GM10266 (cell line): ENCODE data around the gene SPRR2B.

Experiments used
- DNase-seq: peaks from one replicate; pipeline ENCODE4 v3.0.0; 2012; ENCODE audit errors: extremely low spot score
- CTCF ChIP-seq: IDR thresholded peaks from 2 replicates; pipeline ENCODE4 v1.5.1; 2012; ENCODE audit warnings: mild to moderate bottlenecking, low read depth; ENCODE audit not compliant: control insufficient read depth, insufficient read depth; ENCODE audit errors: missing control alignments

SPRR2B gene

DNA sequence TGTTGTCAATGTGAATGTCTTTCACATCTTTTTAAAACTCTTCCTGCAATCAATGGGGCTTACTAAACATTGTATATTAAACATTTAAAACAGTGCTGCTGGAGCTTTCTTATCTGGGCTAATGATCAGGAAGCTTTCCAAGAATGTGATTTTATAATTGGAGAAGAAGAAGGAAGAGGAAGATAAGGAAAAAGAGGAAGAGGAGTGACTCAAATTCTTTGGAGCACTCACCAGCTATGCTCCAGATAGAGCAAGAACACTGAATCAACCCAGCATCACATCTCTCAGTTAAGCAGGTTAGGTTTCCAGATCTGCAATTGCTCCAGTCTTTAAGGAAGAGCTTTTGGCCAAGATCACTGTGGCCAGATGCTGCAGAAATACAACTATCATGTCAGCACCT lies 24.4 kb upstream of the SPRR2B start:
- no peak for DNase-seq
- TF ChIP-seq CTCF = no peak

DNA sequence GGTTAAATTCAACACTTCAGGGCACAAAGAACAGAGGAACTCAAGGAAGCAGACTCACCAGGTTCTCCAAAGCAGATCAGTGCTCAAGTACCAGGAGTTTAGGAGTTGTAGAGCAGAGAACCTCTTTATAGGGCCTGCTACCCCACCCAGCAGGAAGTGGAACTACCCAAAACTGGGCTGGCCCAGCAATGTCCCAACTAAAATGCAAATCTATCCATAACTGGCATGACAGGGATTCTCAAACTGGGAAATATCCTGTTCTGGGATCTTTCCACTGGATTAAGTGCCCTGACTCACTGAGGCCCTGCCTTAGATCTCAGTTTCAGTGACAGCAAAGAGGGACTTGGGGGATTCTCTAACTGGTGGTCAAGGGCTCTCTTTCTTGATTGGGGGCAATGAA lies 23.0 kb upstream of the SPRR2B start, which contains the start of gene SPRR2E:
SPRR2E (minus strand) TSS at position 101 of the 400 bp plus-strand sequence. CDS start 775 bp downstream, outside the sequence.
- TF ChIP-seq CTCF = no peak
- no peak for DNase-seq

GRCh38 chr1:153087652-153088051 lies 16.2 kb upstream of the SPRR2B start:
- TF ChIP-seq CTCF = no peak
- no peak for DNase-seq

- TF ChIP-seq CTCF = no peak
These were observed 10.3 kb upstream of the SPRR2B start for GRCh38 chr1:153081736-153082135.

DNA sequence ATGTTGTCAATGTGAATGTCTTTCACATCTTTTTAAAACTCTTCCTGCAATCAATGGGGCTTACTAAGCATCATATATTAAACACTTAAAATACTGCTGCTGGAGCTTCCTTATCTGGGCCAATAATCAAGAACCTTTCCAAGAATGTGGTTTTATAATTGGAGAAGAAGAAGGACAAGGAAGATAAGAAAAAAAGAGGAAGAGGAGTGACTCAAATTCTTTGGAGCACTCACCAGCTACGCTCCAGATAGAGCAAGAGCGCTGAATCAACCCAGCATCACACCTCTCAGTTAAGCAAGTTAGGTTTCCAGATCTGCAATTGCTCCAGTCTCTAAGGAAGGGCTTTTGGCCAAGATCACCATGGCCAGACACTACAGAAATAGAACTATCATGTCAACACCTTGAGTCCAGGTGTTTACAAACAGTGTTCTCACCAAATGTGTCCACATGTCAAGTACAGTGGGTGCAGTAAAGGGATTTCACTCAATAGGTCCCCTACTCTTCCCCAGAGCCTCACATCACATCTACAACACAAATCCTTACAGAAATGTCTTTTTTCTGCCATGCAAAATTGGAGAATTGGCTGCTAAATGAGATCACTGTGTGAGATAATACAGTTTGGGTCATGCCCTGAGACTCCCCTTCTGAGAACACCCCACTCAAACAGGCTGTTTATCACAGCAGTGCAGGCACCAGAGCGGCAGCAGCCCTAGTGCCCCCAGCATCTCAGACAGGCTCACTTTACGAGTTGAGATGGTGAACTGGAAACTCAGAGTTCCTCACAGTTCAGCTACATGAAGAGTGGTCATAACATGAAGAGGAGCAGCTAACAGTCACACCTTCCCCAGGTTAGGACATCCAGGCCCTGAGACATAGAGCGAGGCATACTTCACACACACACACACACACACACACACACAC lies 1.7 kb upstream of the SPRR2B start:
- no peak for DNase-seq
- no peak for TF ChIP-seq CTCF

More at GRCh38 chr1:153081736-153082135, 10.3 kb upstream of the SPRR2B start:
- no peak for DNase-seq

- TF ChIP-seq CTCF = no peak
- DNase-seq = no peak
These were observed 1.2 kb downstream of the SPRR2B start for GRCh38 chr1:153070243-153070642.
